Fibroblast of pulmonary artery (primary cell): ENCODE data around the gene NCOR1.

Experiments
- DNase-seq: peaks from one replicate; pipeline ENCODE4 v3.0.0-alpha.2; 2010; ENCODE audit warnings: low read depth
- H3K4me3 ChIP-seq: replicated peaks from 2 replicates; pipeline ENCODE4 v1.5.1; 2011; ENCODE audit warnings: low read depth, mild to moderate bottlenecking, control low read depth, low read length, moderate library complexity
- CTCF ChIP-seq: IDR thresholded peaks from 2 replicates; pipeline ENCODE4 v1.5.1; 2011; ENCODE audit warnings: mild to moderate bottlenecking, control low read depth, low read length, inconsistent platforms; ENCODE audit errors: missing control alignments

The NCOR1 gene

GRCh38 chr17:16251556-16251955 is 36.2 kb upstream of the NCOR1 start:
- DNase-seq: no peak
- no peak overlapping the region for H3K4me3 ChIP-seq
- no peak for TF ChIP-seq CTCF

- DNase-seq: no peak
- no peak for TF ChIP-seq CTCF
- H3K4me3 ChIP-seq: no peak overlapping the region
These were observed 35.7 kb upstream of the NCOR1 start for GRCh38 chr17:16251043-16251442.

- H3K4me3 ChIP-seq: no peak overlapping the region
- no peak for TF ChIP-seq CTCF
- peak; percentile 48 for DNase-seq
These were observed 35.3 kb upstream of the NCOR1 start for GRCh38 chr17:16250635-16251034.

- DNase-seq: no peak
- no peak for TF ChIP-seq CTCF
These were observed 32.3 kb upstream of the NCOR1 start for GRCh38 chr17:16247586-16247984.

GRCh38 chr17:16243801-16244567 is 28.6 kb upstream of the NCOR1 start:
- H3K4me3 ChIP-seq: no peak overlapping the region
- TF ChIP-seq CTCF: no peak
- DNase-seq: no peak

More at GRCh38 chr17:16247586-16247984, 32.3 kb upstream of the NCOR1 start:
- no peak overlapping the region for H3K4me3 ChIP-seq

GRCh38 chr17:16243385-16243784 is 28.1 kb upstream of the NCOR1 start:
- no peak for TF ChIP-seq CTCF
- no peak for DNase-seq
- H3K4me3 ChIP-seq: no peak overlapping the region

- no peak overlapping the region for H3K4me3 ChIP-seq
- DNase-seq: no peak
- no peak for TF ChIP-seq CTCF
These were observed 26.6 kb upstream of the NCOR1 start for GRCh38 chr17:16241906-16242399.
